Type B pancreatic cell (in vitro differentiated cells): ENCODE results near the gene ZNF175. TPM values are rescaled to one million over a fixed set of nuclear protein-coding genes. Genes with fewer than 3 reads are reported as not detected.

Experiments
- DNase-seq: peaks from one replicate; pipeline ENCODE4 v3.0.0; 2021; ENCODE audit warnings: mixed read lengths; ENCODE audit not compliant: unreplicated experiment; ENCODE audit errors: extremely low spot score
- H3K27ac Mint-ChIP-seq: 2 replicates; pipeline ENCODE4 v1.8.0; 2021; ENCODE audit warnings: mild to moderate bottlenecking, mixed read lengths
- H3K27me3 Mint-ChIP-seq: 2 replicates; pipeline ENCODE4 v1.8.0; 2021; ENCODE audit warnings: mixed read lengths
- H3K36me3 Mint-ChIP-seq: 2 replicates; pipeline ENCODE4 v1.8.0; 2021; ENCODE audit warnings: mixed read lengths
- H3K4me1 Mint-ChIP-seq: one replicate; pipeline ENCODE4 v1.8.0; 2021; ENCODE audit warnings: mixed read lengths; ENCODE audit not compliant: unreplicated experiment
- H3K4me3 Mint-ChIP-seq: 2 replicates; pipeline ENCODE4 v1.8.0; 2021; ENCODE audit warnings: mild to moderate bottlenecking, mixed read lengths
- H3K9me3 Mint-ChIP-seq: 2 replicates; pipeline ENCODE4 v1.8.0; 2021; ENCODE audit warnings: mixed read lengths
- total RNA-seq: library from RNA; stranded (reverse); gene quantifications from 2 replicates; pipeline ENCODE4 v1.2.1, GENCODE V29; 2021; ENCODE audit warnings: low replicate concordance
- TF ChIP-seq, protein P1 (sequence below): fragments of 200-600 bp; sonication (generic); conservative IDR thresholded peaks from 2 replicates; pipeline ENCODE4 v1.5.0; 2021; ENCODE audit warnings: antibody characterized with exemption, mild to moderate bottlenecking

Gene ZNF175
- total RNA-seq, 1 donor from 2014 or later: 14.0 TPM

- H3K9me3 Mint-ChIP-seq: no peaks in the 10 kb centered on the region
- peak overlapping the region; percentile 82 for H3K27ac Mint-ChIP-seq
- TF ChIP-seq, protein P1, sequence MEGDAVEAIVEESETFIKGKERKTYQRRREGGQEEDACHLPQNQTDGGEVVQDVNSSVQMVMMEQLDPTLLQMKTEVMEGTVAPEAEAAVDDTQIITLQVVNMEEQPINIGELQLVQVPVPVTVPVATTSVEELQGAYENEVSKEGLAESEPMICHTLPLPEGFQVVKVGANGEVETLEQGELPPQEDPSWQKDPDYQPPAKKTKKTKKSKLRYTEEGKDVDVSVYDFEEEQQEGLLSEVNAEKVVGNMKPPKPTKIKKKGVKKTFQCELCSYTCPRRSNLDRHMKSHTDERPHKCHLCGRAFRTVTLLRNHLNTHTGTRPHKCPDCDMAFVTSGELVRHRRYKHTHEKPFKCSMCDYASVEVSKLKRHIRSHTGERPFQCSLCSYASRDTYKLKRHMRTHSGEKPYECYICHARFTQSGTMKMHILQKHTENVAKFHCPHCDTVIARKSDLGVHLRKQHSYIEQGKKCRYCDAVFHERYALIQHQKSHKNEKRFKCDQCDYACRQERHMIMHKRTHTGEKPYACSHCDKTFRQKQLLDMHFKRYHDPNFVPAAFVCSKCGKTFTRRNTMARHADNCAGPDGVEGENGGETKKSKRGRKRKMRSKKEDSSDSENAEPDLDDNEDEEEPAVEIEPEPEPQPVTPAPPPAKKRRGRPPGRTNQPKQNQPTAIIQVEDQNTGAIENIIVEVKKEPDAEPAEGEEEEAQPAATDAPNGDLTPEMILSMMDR: no peak
- peaks cover 10% of the 10 kb centered on the region for H3K36me3 Mint-ChIP-seq
- H3K4me3 Mint-ChIP-seq: peak overlapping the region; percentile 93
- H3K4me1 Mint-ChIP-seq: peaks cover 10% of the 10 kb centered on the region
- no peaks in the 10 kb centered on the region for H3K27me3 Mint-ChIP-seq
- no peak for DNase-seq
These were observed 22.2 kb downstream of the ZNF175 start for GRCh38 chr19:51593138-51593890.

DNA sequence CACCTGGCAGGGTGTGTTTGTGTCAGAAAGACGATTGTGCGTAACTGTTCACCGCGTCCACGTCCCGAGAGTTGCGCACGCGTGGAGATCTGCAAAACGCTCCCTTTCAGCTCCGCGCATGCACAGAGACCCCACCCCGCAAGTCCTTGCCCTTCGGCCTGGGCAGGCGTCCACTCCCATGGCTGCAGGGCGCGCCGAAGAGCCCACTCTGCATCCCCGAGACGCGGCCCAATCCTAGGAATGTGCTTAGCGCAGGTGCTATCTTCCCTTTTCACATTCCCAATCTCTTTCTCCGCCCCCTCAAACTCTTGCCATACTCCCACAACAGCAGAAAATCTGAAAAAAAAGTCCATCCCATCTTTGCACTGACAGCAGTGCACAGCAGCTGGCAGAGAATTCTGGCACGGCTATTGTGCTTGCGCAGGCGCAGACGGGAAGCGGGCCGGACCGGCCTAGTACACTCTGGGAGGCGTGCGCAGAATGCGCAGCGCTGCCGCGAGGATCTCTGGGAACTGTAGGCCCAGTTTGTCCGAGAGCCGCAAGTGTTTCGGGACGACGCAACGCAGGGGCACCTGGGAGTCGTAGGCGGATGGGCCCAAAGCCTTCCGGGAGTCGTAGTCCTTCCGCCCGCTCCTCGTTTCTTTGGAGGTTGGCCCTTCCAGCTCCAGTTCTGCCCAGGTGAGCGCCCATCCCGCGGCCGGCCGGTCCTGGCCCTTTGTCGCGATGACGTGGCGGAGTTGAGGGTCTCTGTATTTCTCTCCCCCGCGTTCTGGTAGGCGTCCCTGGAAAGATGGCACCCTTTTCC lies 23.1 kb downstream of the ZNF175 start:
- peak overlapping the region; percentile 82 for H3K27ac Mint-ChIP-seq
- DNase-seq: peak; percentile 98
- no peaks in the 10 kb centered on the region for H3K9me3 Mint-ChIP-seq
- H3K27me3 Mint-ChIP-seq: no peaks in the 10 kb centered on the region
- H3K36me3 Mint-ChIP-seq: peaks cover 5% of the 10 kb centered on the region
- H3K4me1 Mint-ChIP-seq: peaks cover 10% of the 10 kb centered on the region
- peak overlapping the region; percentile 93 for H3K4me3 Mint-ChIP-seq
- TF ChIP-seq, protein P1: no peak

DNA sequence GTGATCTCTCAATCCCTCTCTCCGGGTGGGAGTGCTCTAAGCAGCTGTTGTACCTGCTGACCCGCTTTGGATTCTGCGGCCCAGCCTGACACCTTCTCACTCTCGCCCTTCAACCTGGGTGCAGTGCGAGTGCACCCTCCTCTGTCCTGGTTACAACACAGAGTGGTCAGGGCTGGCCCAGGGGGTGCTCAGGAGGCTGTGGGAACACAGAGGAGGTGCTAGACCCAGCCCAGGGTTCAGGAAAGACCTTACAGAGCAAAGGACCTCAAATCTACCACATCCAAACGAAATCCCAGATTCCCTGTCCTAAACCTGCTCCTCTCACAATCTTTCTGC lies 23.7 kb downstream of the ZNF175 start:
- H3K36me3 Mint-ChIP-seq: no peaks in the 10 kb centered on the region
- H3K9me3 Mint-ChIP-seq: no peaks in the 10 kb centered on the region
- peak overlapping the region; percentile 82 for H3K27ac Mint-ChIP-seq
- peaks cover 10% of the 10 kb centered on the region for H3K4me1 Mint-ChIP-seq
- H3K4me3 Mint-ChIP-seq: peak overlapping the region; percentile 93
- no peak for DNase-seq
- TF ChIP-seq, protein P1: no peak
- no peaks in the 10 kb centered on the region for H3K27me3 Mint-ChIP-seq

GRCh38 chr19:51595190-51596175 lies 24.4 kb downstream of the ZNF175 start:
- DNase-seq: no peak
- Mint-ChIP-seq H3K27me3 (peaks cover 2% of the 10 kb centered on the region), H3K4me3 (peak overlapping the region; percentile 93), H3K4me1 (peaks cover 10% of the 10 kb centered on the region), H3K27ac (no peak overlapping the region), H3K36me3 (no peaks in the 10 kb centered on the region), H3K9me3 (no peaks in the 10 kb centered on the region)
- TF ChIP-seq, protein P1: no peak
